GM23338 (cell line): Measurements from ENCODE around the gene ZFYVE16.

Source experiments
- CREB1 ChIP-seq: fragments of 250-450 bp; sonication (Bioruptor Pico); IDR thresholded peaks from 2 replicates; pipeline ENCODE4 v1.5.0; 2020; ENCODE audit warnings: low read depth, mild to moderate bottlenecking, moderate library complexity
- CTCF ChIP-seq, 2 experiments: fragments of 200-600 bp in 1 of 2; sonication (generic) in 1 of 2; conservative IDR thresholded peaks; 2 replicates each; pipeline versions ENCODE4 v1.5.1 to v1.6.1; 2016 to 2017; ENCODE audit warnings: antibody characterized with exemption in 2 of 2, low read depth in 2 of 2, mild to moderate bottlenecking in 2 of 2, moderate library complexity in 1 of 2
- ETS1 ChIP-seq: IDR thresholded peaks from 2 replicates; pipeline ENCODE4 v1.6.1; 2016; ENCODE audit warnings: antibody characterized with exemption
- EZH2 ChIP-seq: fragments of 200-600 bp; sonication (generic); IDR thresholded peaks from one replicate; pipeline ENCODE4 v1.8.0; 2017; ENCODE audit warnings: antibody characterized with exemption, mild to moderate bottlenecking, low read depth; ENCODE audit not compliant: unreplicated experiment
- EZH2phosphoT487 ChIP-seq: fragments of 200-600 bp; sonication (generic); IDR thresholded peaks from one replicate; pipeline ENCODE4 v1.8.1; 2018; ENCODE audit warnings: antibody characterized with exemption; ENCODE audit not compliant: unreplicated experiment
- JUNB ChIP-seq: IDR thresholded peaks from one replicate; pipeline ENCODE4 v1.6.1; 2016; ENCODE audit warnings: antibody characterized with exemption; ENCODE audit not compliant: unreplicated experiment
- POLR2AphosphoS5 ChIP-seq: IDR thresholded peaks from 2 replicates; pipeline ENCODE4 v1.6.1; 2016; ENCODE audit warnings: antibody characterized with exemption, low read depth
- REST ChIP-seq: IDR thresholded peaks from one replicate; pipeline ENCODE4 v1.6.1; 2018; ENCODE audit warnings: antibody characterized with exemption; ENCODE audit not compliant: unreplicated experiment
- STAT1 ChIP-seq: IDR thresholded peaks from one replicate; pipeline ENCODE4 v1.6.1; 2016; ENCODE audit warnings: antibody characterized with exemption; ENCODE audit not compliant: unreplicated experiment
- ZNF331 ChIP-seq: fragments of 250-450 bp; sonication (Bioruptor Pico); IDR thresholded peaks from 2 replicates; pipeline ENCODE4 v1.5.0; 2020; ENCODE audit warnings: low read depth, mild to moderate bottlenecking, moderate library complexity

- no peak for TF ChIP-seq EZH2phosphoT487
- TF ChIP-seq CTCF (conservative IDR thresholded peaks at IDR 0.05; ENCODE audit: low read depth in 2 of 2): no peak
- TF ChIP-seq POLR2AphosphoS5: no peak
- TF ChIP-seq EZH2: no peak
- no peak for TF ChIP-seq ETS1
- TF ChIP-seq REST: no peak
- TF ChIP-seq CREB1 (CRISPR knock-in tag): no peak
- no peak for TF ChIP-seq JUNB
- TF ChIP-seq STAT1: no peak
- no peak for TF ChIP-seq ZNF331 (CRISPR knock-in tag)
Measured at GRCh38 chr5:80387063-80387768, 20.6 kb upstream of the ZFYVE16 start.
